ENCODE data around the gene SLC39A5. TPM values are rescaled to one million over a fixed set of nuclear protein-coding genes. Genes with fewer than 3 reads are reported as not detected.

SLC39A5 gene
- total and polyA plus RNA-seq, 2 donors: 0.24 to 0.30 TPM

- H3K27ac ChIP-seq (ENCODE audit: low read depth in 1 of 2, low read length in 1 of 2): no peak overlapping the region
- no peaks in the 10 kb centered on the region for H3K9me3 ChIP-seq (ENCODE audit: control insufficient read depth in 2 of 2, insufficient read depth in 1 of 2, low read length in 1 of 2)
- WGBS: 99% methylated on average over 8 of the region's 8 CpGs
- no peaks in the 10 kb centered on the region for H3K27me3 ChIP-seq (ENCODE audit: control insufficient read depth in 2 of 2, insufficient read depth in 1 of 2, low read length in 1 of 2)
- no peak overlapping the region for H3K4me3 ChIP-seq (ENCODE audit: low read length in 2 of 2)
- peaks cover 75 to 88% of the 10 kb centered on the region in 2 donors for H3K36me3 ChIP-seq (ENCODE audit: control insufficient read depth in 2 of 2, insufficient read depth in 2 of 2, low read length in 1 of 2)
- no peak for DNase-seq (ENCODE audit: low read depth in 6 of 9, low spot score in 9 of 9)
- H3K4me1 ChIP-seq (ENCODE audit: control insufficient read depth in 2 of 2, insufficient read depth in 2 of 2, low read length in 2 of 2): no peaks in the 10 kb centered on the region
Measured at GRCh38 chr12:56248711-56249110, 18.9 kb downstream of the SLC39A5 start.

GRCh38 chr12:56252649-56253048, 22.8 kb downstream of the SLC39A5 start:
- H3K36me3 ChIP-seq (ENCODE audit: control insufficient read depth in 2 of 2, insufficient read depth in 2 of 2, low read length in 1 of 2): peaks cover 59 to 78% of the 10 kb centered on the region in 2 donors
- 98% methylated on average over 3 of the region's 3 CpGs for WGBS
- H3K9me3 ChIP-seq (ENCODE audit: control insufficient read depth in 2 of 2, insufficient read depth in 1 of 2, low read length in 1 of 2): no peaks in the 10 kb centered on the region
- peaks cover 8 to 14% of the 10 kb centered on the region in 2 donors for H3K4me1 ChIP-seq (ENCODE audit: control insufficient read depth in 2 of 2, insufficient read depth in 2 of 2, low read length in 2 of 2)
- H3K27ac ChIP-seq (ENCODE audit: low read depth in 1 of 2, low read length in 1 of 2): no peak overlapping the region
- no peak overlapping the region for H3K4me3 ChIP-seq (ENCODE audit: low read length in 2 of 2)
- no peaks in the 10 kb centered on the region for H3K27me3 ChIP-seq (ENCODE audit: control insufficient read depth in 2 of 2, insufficient read depth in 1 of 2, low read length in 1 of 2)
- no peak for DNase-seq (ENCODE audit: low read depth in 6 of 9, low spot score in 9 of 9)

GRCh38 chr12:56253091-56253490, 23.2 kb downstream of the SLC39A5 start:
- Histone ChIP-seq H3K4me1 (ENCODE audit: control insufficient read depth in 2 of 2, insufficient read depth in 2 of 2, low read length in 2 of 2) (peaks cover 8 to 14% of the 10 kb centered on the region in 2 donors), H3K4me3 (ENCODE audit: low read length in 2 of 2) (no peak overlapping the region), H3K27ac (ENCODE audit: low read depth in 1 of 2, low read length in 1 of 2) (no peak overlapping the region), H3K9me3 (ENCODE audit: control insufficient read depth in 2 of 2, insufficient read depth in 1 of 2, low read length in 1 of 2) (no peaks in the 10 kb centered on the region), H3K36me3 (ENCODE audit: control insufficient read depth in 2 of 2, insufficient read depth in 2 of 2, low read length in 1 of 2) (peaks cover 55 to 74% of the 10 kb centered on the region in 2 donors), H3K27me3 (ENCODE audit: control insufficient read depth in 2 of 2, insufficient read depth in 1 of 2, low read length in 1 of 2) (no peaks in the 10 kb centered on the region)
- 98% methylated on average over 11 of the region's 11 CpGs for WGBS
- no peak for DNase-seq (ENCODE audit: low read depth in 6 of 9, low spot score in 9 of 9)

GRCh38 chr12:56255671-56256070, 25.8 kb downstream of the SLC39A5 start:
- H3K9me3 ChIP-seq (ENCODE audit: control insufficient read depth in 2 of 2, insufficient read depth in 1 of 2, low read length in 1 of 2): no peaks in the 10 kb centered on the region
- peaks cover 40 to 55% of the 10 kb centered on the region in 2 donors for H3K36me3 ChIP-seq (ENCODE audit: control insufficient read depth in 2 of 2, insufficient read depth in 2 of 2, low read length in 1 of 2)
- no peak overlapping the region for H3K27ac ChIP-seq (ENCODE audit: low read depth in 1 of 2, low read length in 1 of 2)
- DNase-seq (ENCODE audit: low read depth in 6 of 9, low spot score in 9 of 9): no peak
- no peak overlapping the region for H3K4me3 ChIP-seq (ENCODE audit: low read length in 2 of 2)
- peaks cover 14 to 20% of the 10 kb centered on the region in 2 donors for H3K4me1 ChIP-seq (ENCODE audit: control insufficient read depth in 2 of 2, insufficient read depth in 2 of 2, low read length in 2 of 2)
- H3K27me3 ChIP-seq (ENCODE audit: control insufficient read depth in 2 of 2, insufficient read depth in 1 of 2, low read length in 1 of 2): no peaks in the 10 kb centered on the region
- WGBS: 98% methylated on average over 7 of the region's 7 CpGs

- Histone ChIP-seq H3K4me3 (ENCODE audit: low read length in 2 of 2) (no peak overlapping the region), H3K27me3 (ENCODE audit: control insufficient read depth in 2 of 2, insufficient read depth in 1 of 2, low read length in 1 of 2) (no peaks in the 10 kb centered on the region), H3K9me3 (ENCODE audit: control insufficient read depth in 2 of 2, insufficient read depth in 1 of 2, low read length in 1 of 2) (no peaks in the 10 kb centered on the region), H3K36me3 (ENCODE audit: control insufficient read depth in 2 of 2, insufficient read depth in 2 of 2, low read length in 1 of 2) (peaks cover 40 to 50% of the 10 kb centered on the region in 2 donors), H3K4me1 (ENCODE audit: control insufficient read depth in 2 of 2, insufficient read depth in 2 of 2, low read length in 2 of 2) (peaks cover 14 to 20% of the 10 kb centered on the region in 2 donors), H3K27ac (ENCODE audit: low read depth in 1 of 2, low read length in 1 of 2) (no peak overlapping the region)
- DNase-seq (ENCODE audit: low read depth in 6 of 9, low spot score in 9 of 9): no peak
- 90% methylated on average over 4 of the region's 4 CpGs for WGBS
Measured at GRCh38 chr12:56256326-56256960, 26.6 kb downstream of the SLC39A5 start.

- Histone ChIP-seq H3K27me3 (ENCODE audit: control insufficient read depth in 2 of 2, insufficient read depth in 1 of 2, low read length in 1 of 2) (no peaks in the 10 kb centered on the region), H3K36me3 (ENCODE audit: control insufficient read depth in 2 of 2, insufficient read depth in 2 of 2, low read length in 1 of 2) (peaks cover 34 to 44% of the 10 kb centered on the region in 2 donors), H3K4me1 (ENCODE audit: control insufficient read depth in 2 of 2, insufficient read depth in 2 of 2, low read length in 2 of 2) (peaks cover 14 to 20% of the 10 kb centered on the region in 2 donors), H3K4me3 (ENCODE audit: low read length in 2 of 2) (peak overlapping the region; percentile 85 to 97), H3K27ac (ENCODE audit: low read depth in 1 of 2, low read length in 1 of 2) (no peak overlapping the region), H3K9me3 (ENCODE audit: control insufficient read depth in 2 of 2, insufficient read depth in 1 of 2, low read length in 1 of 2) (no peaks in the 10 kb centered on the region)
- 91% methylated on average over 8 of the region's 8 CpGs for WGBS
- no peak for DNase-seq (ENCODE audit: low read depth in 6 of 9, low spot score in 9 of 9)
Measured at GRCh38 chr12:56257071-56257470, 27.2 kb downstream of the SLC39A5 start.

- Histone ChIP-seq H3K4me3 (ENCODE audit: low read length in 2 of 2) (peak overlapping the region; percentile 85 to 97), H3K27me3 (ENCODE audit: control insufficient read depth in 2 of 2, insufficient read depth in 1 of 2, low read length in 1 of 2) (no peaks in the 10 kb centered on the region), H3K4me1 (ENCODE audit: control insufficient read depth in 2 of 2, insufficient read depth in 2 of 2, low read length in 2 of 2) (peaks cover 14 to 20% of the 10 kb centered on the region in 2 donors), H3K27ac (ENCODE audit: low read depth in 1 of 2, low read length in 1 of 2) (peak overlapping the region in 1 of 2 donors; percentile 68), H3K36me3 (ENCODE audit: control insufficient read depth in 2 of 2, insufficient read depth in 2 of 2, low read length in 1 of 2) (peaks cover 28 to 38% of the 10 kb centered on the region in 2 donors), H3K9me3 (ENCODE audit: control insufficient read depth in 2 of 2, insufficient read depth in 1 of 2, low read length in 1 of 2) (no peaks in the 10 kb centered on the region)
- WGBS: under 1% methylated on average over 27 of the region's 27 CpGs
- peak in 5 of 9 donors; percentile 4 to 37 (median 13) for DNase-seq (ENCODE audit: low read depth in 6 of 9, low spot score in 9 of 9)
Measured at GRCh38 chr12:56257491-56258067, 27.7 kb downstream of the SLC39A5 start.

- Histone ChIP-seq H3K9me3 (ENCODE audit: control insufficient read depth in 2 of 2, insufficient read depth in 1 of 2, low read length in 1 of 2) (no peaks in the 10 kb centered on the region), H3K27ac (ENCODE audit: low read depth in 1 of 2, low read length in 1 of 2) (peak within 1 kb of the TSS; percentile 62 to 88), H3K27me3 (ENCODE audit: control insufficient read depth in 2 of 2, insufficient read depth in 1 of 2, low read length in 1 of 2) (no peaks in the 10 kb centered on the region), H3K36me3 (ENCODE audit: control insufficient read depth in 2 of 2, insufficient read depth in 2 of 2, low read length in 1 of 2) (peaks cover 22 to 32% of the 10 kb centered on the region in 2 donors), H3K4me1 (ENCODE audit: control insufficient read depth in 2 of 2, insufficient read depth in 2 of 2, low read length in 2 of 2) (peaks cover 14 to 20% of the 10 kb centered on the region in 2 donors), H3K4me3 (ENCODE audit: low read length in 2 of 2) (peak within 1 kb of the TSS; percentile 85 to 97)
- WGBS: under 1% methylated on average over 78 of the region's 78 CpGs
- peak; percentile 41 to 90 (median 80) for DNase-seq (ENCODE audit: low read depth in 6 of 9, low spot score in 9 of 9)
Measured at GRCh38 chr12:56258068-56258819, 28.4 kb downstream of the SLC39A5 start, which contains the start of gene ANKRD52. Gene ANKRD52, minus strand, starts transcription at chr12:56258384. Its CDS starts 115 bp downstream, at chr12:56258269.

GRCh38 chr12:56258820-56259183, 29.0 kb downstream of the SLC39A5 start:
- H3K4me1 ChIP-seq (ENCODE audit: control insufficient read depth in 2 of 2, insufficient read depth in 2 of 2, low read length in 2 of 2): peaks cover 14 to 20% of the 10 kb centered on the region in 2 donors
- H3K36me3 ChIP-seq (ENCODE audit: control insufficient read depth in 2 of 2, insufficient read depth in 2 of 2, low read length in 1 of 2): peaks cover 16 to 26% of the 10 kb centered on the region in 2 donors
- WGBS: 37% methylated on average over 9 of the region's 9 CpGs
- H3K27ac ChIP-seq (ENCODE audit: low read depth in 1 of 2, low read length in 1 of 2): peak overlapping the region; percentile 62 to 88
- no peak for DNase-seq (ENCODE audit: low read depth in 6 of 9, low spot score in 9 of 9)
- H3K27me3 ChIP-seq (ENCODE audit: control insufficient read depth in 2 of 2, insufficient read depth in 1 of 2, low read length in 1 of 2): no peaks in the 10 kb centered on the region
- H3K4me3 ChIP-seq (ENCODE audit: low read length in 2 of 2): peak overlapping the region; percentile 81 to 97
- no peaks in the 10 kb centered on the region for H3K9me3 ChIP-seq (ENCODE audit: control insufficient read depth in 2 of 2, insufficient read depth in 1 of 2, low read length in 1 of 2)

All from thymus (tissue), 11 donors.